MM.1S (cell line): Measurements from ENCODE around the gene ANXA2.
"Not testable (repeated sequence)": the region's sequence is repeated elsewhere in the genome, so short reads cannot be mapped to it uniquely, and the experiment has no call there.

Source experiments
- EZH2 ChIP-seq: fragments of 300-600 bp; sonication (generic); optimal IDR thresholded peaks from 2 replicates; pipeline ENCODE3; 2017; ENCODE audit warnings: low read depth, mild to moderate bottlenecking, antibody characterized with exemption, low read length, mixed read lengths
- TF ChIP-seq, protein P1 (sequence below): fragments of 300-600 bp; sonication (generic); IDR thresholded peaks from 2 replicates; pipeline ENCODE4 v1.5.1; 2016; ENCODE audit warnings: antibody characterized with exemption, low read length, mixed read lengths

- TF ChIP-seq, protein P1, sequence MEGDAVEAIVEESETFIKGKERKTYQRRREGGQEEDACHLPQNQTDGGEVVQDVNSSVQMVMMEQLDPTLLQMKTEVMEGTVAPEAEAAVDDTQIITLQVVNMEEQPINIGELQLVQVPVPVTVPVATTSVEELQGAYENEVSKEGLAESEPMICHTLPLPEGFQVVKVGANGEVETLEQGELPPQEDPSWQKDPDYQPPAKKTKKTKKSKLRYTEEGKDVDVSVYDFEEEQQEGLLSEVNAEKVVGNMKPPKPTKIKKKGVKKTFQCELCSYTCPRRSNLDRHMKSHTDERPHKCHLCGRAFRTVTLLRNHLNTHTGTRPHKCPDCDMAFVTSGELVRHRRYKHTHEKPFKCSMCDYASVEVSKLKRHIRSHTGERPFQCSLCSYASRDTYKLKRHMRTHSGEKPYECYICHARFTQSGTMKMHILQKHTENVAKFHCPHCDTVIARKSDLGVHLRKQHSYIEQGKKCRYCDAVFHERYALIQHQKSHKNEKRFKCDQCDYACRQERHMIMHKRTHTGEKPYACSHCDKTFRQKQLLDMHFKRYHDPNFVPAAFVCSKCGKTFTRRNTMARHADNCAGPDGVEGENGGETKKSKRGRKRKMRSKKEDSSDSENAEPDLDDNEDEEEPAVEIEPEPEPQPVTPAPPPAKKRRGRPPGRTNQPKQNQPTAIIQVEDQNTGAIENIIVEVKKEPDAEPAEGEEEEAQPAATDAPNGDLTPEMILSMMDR, result not testable (repeated sequence)
- not testable (repeated sequence) for TF ChIP-seq EZH2
Measured at GRCh38 chr15:60404351-60404750, 6.6 kb upstream of the ANXA2 start.
